ENCODE results near the gene HPCAL1.

Gene HPCAL1

DNA sequence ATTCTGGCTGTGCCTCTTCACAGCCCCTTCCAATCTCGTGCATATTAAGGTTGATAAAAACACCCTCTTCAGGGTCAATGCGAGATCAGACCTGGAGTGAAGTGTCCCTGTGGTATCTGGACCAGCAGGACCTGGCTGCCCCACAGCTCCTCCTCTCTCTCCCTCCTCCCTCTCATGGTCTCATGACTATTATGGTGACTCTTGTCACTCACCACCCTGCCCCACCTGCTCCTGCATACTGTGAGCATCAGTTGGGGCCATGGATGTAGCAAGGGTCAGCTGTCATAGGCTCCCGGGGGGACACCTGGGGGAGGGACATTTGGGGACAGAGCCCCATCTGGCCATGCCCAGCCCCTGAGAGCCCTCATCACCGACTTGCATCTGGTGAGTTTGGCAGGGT is 95.2 kb downstream of the HPCAL1 start:
- no peaks in the 10 kb centered on the region for H3K9me3 ChIP-seq (ENCODE audit: control insufficient read depth in 1 of 2, low read length in 2 of 2)
- H3K4me1 ChIP-seq (ENCODE audit: control insufficient read depth in 1 of 2, insufficient read depth in 2 of 2, low read length in 2 of 2): peaks cover 6 to 12% of the 10 kb centered on the region in 2 donors
- no peaks in the 10 kb centered on the region for H3K27me3 ChIP-seq (ENCODE audit: low read depth, low read length)
- H3K36me3 ChIP-seq (ENCODE audit: control insufficient read depth in 1 of 2, insufficient read depth in 2 of 2, low read length in 2 of 2): no peaks in the 10 kb centered on the region
- no peak overlapping the region for H3K27ac ChIP-seq (ENCODE audit: low read length)
- H3K4me3 ChIP-seq (ENCODE audit: low read depth in 1 of 2, low read length in 2 of 2): no peak overlapping the region

GRCh38 chr2:10398496-10398895 is 95.8 kb downstream of the HPCAL1 start:
- no peaks in the 10 kb centered on the region for H3K36me3 ChIP-seq (ENCODE audit: control insufficient read depth in 1 of 2, insufficient read depth in 2 of 2, low read length in 2 of 2)
- peaks cover 6 to 12% of the 10 kb centered on the region in 2 donors for H3K4me1 ChIP-seq (ENCODE audit: control insufficient read depth in 1 of 2, insufficient read depth in 2 of 2, low read length in 2 of 2)
- H3K27me3 ChIP-seq (ENCODE audit: low read depth, low read length): no peaks in the 10 kb centered on the region
- H3K9me3 ChIP-seq (ENCODE audit: control insufficient read depth in 1 of 2, low read length in 2 of 2): no peaks in the 10 kb centered on the region
- H3K4me3 ChIP-seq (ENCODE audit: low read depth in 1 of 2, low read length in 2 of 2): no peak overlapping the region
- H3K27ac ChIP-seq (ENCODE audit: low read length): no peak overlapping the region

DNA sequence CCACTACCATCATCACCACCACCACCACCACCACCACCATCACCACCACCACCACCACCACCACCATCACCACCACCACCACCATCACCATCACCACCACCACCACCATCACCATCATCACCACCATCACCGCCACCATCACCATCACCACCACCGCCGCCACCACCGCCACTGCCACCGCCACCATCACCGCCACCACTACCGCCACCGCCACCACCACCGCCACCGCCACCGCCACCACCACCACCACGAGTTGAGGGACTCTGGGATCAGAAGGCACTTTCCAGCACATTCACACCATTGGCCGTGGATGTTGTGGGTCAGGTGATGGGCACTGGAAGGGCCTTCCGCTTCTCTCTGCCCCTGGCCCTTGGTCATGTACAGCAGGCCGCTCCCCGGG is 96.7 kb downstream of the HPCAL1 start:
- Histone ChIP-seq H3K27ac (ENCODE audit: low read length) (no peak overlapping the region), H3K4me1 (ENCODE audit: control insufficient read depth in 1 of 2, insufficient read depth in 2 of 2, low read length in 2 of 2) (peaks cover 6 to 12% of the 10 kb centered on the region in 2 donors), H3K9me3 (ENCODE audit: control insufficient read depth in 1 of 2, low read length in 2 of 2) (no peaks in the 10 kb centered on the region), H3K4me3 (ENCODE audit: low read depth in 1 of 2, low read length in 2 of 2) (no peak overlapping the region), H3K36me3 (ENCODE audit: control insufficient read depth in 1 of 2, insufficient read depth in 2 of 2, low read length in 2 of 2) (no peaks in the 10 kb centered on the region), H3K27me3 (ENCODE audit: low read depth, low read length) (no peaks in the 10 kb centered on the region)

DNA sequence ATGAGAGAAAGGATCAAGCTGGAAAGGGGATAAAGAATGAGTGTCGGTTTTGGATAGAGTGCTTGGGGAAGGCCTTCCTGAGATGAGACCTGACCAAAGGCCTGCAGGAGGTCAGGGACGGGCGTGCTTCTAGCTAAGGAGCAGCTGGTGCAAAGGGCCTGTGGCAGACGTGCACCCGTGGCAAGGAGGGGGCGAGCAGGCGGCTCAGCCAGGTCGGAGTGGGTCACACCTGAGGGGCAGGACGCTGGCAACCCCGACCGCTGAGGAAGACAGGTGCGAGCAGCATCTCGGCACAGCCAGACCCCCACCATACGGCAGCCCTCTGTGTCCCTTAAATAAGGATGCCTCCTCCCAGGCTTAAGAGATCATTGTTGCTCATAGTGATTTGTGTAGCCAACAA is 97.3 kb downstream of the HPCAL1 start:
- Histone ChIP-seq H3K4me1 (ENCODE audit: control insufficient read depth in 1 of 2, insufficient read depth in 2 of 2, low read length in 2 of 2) (peaks cover 6 to 12% of the 10 kb centered on the region in 2 donors), H3K4me3 (ENCODE audit: low read depth in 1 of 2, low read length in 2 of 2) (no peak overlapping the region), H3K27me3 (ENCODE audit: low read depth, low read length) (no peaks in the 10 kb centered on the region), H3K9me3 (ENCODE audit: control insufficient read depth in 1 of 2, low read length in 2 of 2) (no peaks in the 10 kb centered on the region), H3K36me3 (ENCODE audit: control insufficient read depth in 1 of 2, insufficient read depth in 2 of 2, low read length in 2 of 2) (no peaks in the 10 kb centered on the region), H3K27ac (ENCODE audit: low read length) (no peak overlapping the region)

- no peak overlapping the region for H3K27ac ChIP-seq (ENCODE audit: low read length)
- no peaks in the 10 kb centered on the region for H3K36me3 ChIP-seq (ENCODE audit: control insufficient read depth in 1 of 2, insufficient read depth in 2 of 2, low read length in 2 of 2)
- no peak overlapping the region for H3K4me3 ChIP-seq (ENCODE audit: low read depth in 1 of 2, low read length in 2 of 2)
- peaks cover 6 to 12% of the 10 kb centered on the region in 2 donors for H3K4me1 ChIP-seq (ENCODE audit: control insufficient read depth in 1 of 2, insufficient read depth in 2 of 2, low read length in 2 of 2)
- H3K9me3 ChIP-seq (ENCODE audit: control insufficient read depth in 1 of 2, low read length in 2 of 2): no peaks in the 10 kb centered on the region
- no peaks in the 10 kb centered on the region for H3K27me3 ChIP-seq (ENCODE audit: low read depth, low read length)
Measured at GRCh38 chr2:10400568-10400977, 97.9 kb downstream of the HPCAL1 start.

DNA sequence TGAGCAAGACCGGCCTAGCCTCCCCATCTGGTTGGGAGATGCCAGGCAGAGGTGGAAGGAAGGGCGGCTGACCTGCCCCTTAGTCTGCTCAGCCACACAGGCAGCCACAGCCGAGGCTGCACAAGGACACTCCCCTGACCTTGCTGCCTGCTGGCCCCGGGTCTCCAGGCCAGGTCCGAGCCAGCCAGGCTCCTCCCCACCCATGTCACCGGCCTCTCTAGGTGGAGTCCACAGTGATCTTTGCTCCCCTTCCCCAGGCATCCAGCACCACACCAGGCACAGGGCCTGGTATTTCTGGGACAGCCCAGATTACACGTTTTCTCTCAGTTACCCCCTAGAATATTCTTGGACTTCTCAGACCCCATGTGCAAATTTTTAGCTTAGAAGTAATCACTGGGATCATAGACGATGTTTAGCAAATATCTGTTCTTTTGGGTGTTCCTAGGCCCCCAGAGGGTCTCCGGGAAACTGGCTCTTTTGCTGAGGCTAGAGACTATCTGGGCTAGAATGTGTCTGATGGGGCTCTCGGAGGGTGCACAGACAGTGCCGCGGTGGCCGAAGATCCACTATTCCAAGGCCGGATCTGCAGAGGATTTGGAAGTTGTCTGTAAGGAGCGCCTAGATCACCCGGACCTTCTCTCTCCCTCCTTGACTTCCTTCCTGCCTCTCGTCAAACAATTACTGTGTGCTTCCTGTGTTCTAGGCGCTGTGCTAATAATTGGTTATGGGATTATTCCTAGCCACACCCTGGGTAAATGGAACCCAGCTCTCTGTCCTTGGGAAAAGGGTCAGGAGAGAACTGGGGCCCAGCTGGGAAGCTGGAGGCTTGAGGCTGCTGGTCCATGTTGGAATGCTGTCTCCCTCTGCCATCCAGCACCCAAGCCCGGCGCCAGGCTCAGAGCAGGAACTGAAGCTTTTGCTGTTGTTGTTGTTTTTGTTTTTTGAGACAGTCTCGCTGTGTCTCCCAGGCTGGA is 98.6 kb downstream of the HPCAL1 start:
- no peaks in the 10 kb centered on the region for H3K9me3 ChIP-seq (ENCODE audit: control insufficient read depth in 1 of 2, low read length in 2 of 2)
- peaks cover 6 to 16% of the 10 kb centered on the region in 2 donors for H3K4me1 ChIP-seq (ENCODE audit: control insufficient read depth in 1 of 2, insufficient read depth in 2 of 2, low read length in 2 of 2)
- H3K27ac ChIP-seq (ENCODE audit: low read length): peak overlapping the region; percentile 0
- no peaks in the 10 kb centered on the region for H3K36me3 ChIP-seq (ENCODE audit: control insufficient read depth in 1 of 2, insufficient read depth in 2 of 2, low read length in 2 of 2)
- H3K27me3 ChIP-seq (ENCODE audit: low read depth, low read length): no peaks in the 10 kb centered on the region
- H3K4me3 ChIP-seq (ENCODE audit: low read depth in 1 of 2, low read length in 2 of 2): no peak overlapping the region

- Histone ChIP-seq H3K36me3 (ENCODE audit: control insufficient read depth in 1 of 2, insufficient read depth in 2 of 2, low read length in 2 of 2) (no peaks in the 10 kb centered on the region), H3K27me3 (ENCODE audit: low read depth, low read length) (no peaks in the 10 kb centered on the region), H3K4me1 (ENCODE audit: control insufficient read depth in 1 of 2, insufficient read depth in 2 of 2, low read length in 2 of 2) (peaks cover 6 to 24% of the 10 kb centered on the region in 2 donors), H3K9me3 (ENCODE audit: control insufficient read depth in 1 of 2, low read length in 2 of 2) (no peaks in the 10 kb centered on the region), H3K27ac (ENCODE audit: low read length) (no peak overlapping the region), H3K4me3 (ENCODE audit: low read depth in 1 of 2, low read length in 2 of 2) (no peak overlapping the region)
Measured at GRCh38 chr2:10402062-10402585, 99.4 kb downstream of the HPCAL1 start.

DNA sequence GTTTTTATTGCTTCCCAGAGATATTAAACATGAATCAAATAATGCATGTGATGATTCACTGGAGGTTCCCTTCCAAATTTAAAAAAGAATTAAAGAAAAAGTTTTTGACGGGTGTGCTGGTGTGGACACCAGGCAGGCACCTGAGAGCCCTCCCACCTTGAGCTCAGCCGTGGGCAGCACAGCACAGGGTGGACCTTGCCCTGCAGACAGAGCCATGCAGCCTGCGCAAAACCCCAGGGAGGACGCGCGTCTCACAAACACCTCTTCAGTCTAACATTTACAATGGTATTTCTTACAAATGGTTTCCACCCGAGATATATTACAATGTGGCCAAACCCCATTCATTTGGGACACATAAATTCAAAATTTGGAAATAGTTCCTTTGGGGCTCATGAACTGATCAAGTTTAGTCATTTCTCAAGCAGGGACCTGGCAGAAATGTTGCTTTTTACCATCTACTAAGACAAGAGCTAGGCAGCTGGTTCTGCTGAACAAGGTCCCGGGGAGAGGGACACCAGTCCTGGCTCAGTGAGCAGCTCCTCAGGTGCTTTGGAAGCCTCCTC is 100.0 kb downstream of the HPCAL1 start:
- no peak overlapping the region for H3K4me3 ChIP-seq (ENCODE audit: low read depth in 1 of 2, low read length in 2 of 2)
- H3K36me3 ChIP-seq (ENCODE audit: control insufficient read depth in 1 of 2, insufficient read depth in 2 of 2, low read length in 2 of 2): no peaks in the 10 kb centered on the region
- no peak overlapping the region for H3K27ac ChIP-seq (ENCODE audit: low read length)
- H3K27me3 ChIP-seq (ENCODE audit: low read depth, low read length): no peaks in the 10 kb centered on the region
- peaks cover 11 to 30% of the 10 kb centered on the region in 2 donors for H3K4me1 ChIP-seq (ENCODE audit: control insufficient read depth in 1 of 2, insufficient read depth in 2 of 2, low read length in 2 of 2)
- H3K9me3 ChIP-seq (ENCODE audit: control insufficient read depth in 1 of 2, low read length in 2 of 2): no peaks in the 10 kb centered on the region

DNA sequence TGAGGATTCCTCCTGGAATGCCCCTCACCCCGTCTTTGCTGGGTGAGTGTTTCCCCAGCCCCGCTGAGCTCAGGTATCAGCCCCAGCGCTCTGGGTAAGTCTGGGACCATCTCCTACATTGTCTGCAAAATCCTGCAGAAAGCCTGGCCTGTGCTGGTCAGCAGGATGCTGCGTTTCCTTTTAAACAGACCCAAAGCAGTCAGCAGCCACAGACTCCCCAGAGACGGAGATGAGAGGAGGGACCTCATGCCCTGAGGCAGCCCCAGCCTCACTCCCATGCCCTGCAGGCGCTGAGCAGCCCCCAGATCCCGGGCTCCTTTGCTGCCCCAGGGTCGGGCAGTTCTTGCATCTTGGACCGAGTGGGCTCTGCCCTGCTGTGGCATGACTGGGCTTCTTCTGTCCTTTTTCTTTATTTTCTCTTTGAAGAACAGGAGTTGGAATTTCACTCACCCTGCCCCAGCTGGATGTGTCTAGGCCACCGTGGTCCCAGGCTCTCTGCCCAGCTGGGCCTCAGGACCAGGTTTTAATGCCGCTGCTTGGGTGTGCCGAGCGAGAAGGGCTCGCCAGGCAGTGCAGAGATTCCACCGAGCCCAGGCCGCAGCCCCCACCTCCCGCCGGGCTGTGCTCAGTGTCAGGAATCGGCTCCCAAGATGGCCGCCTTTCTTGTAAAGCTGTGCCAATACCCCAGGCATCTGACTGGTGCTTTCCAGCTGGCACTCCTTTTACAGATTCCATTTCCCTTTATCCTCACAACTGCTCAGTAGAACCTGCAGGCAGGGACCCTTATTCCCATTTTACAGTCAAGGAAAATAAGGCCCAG is 101.8 kb downstream of the HPCAL1 start:
- Histone ChIP-seq H3K27me3 (ENCODE audit: low read depth, low read length) (no peaks in the 10 kb centered on the region), H3K4me1 (ENCODE audit: control insufficient read depth in 1 of 2, insufficient read depth in 2 of 2, low read length in 2 of 2) (peaks cover 25 to 45% of the 10 kb centered on the region in 2 donors), H3K27ac (ENCODE audit: low read length) (peak overlapping the region; percentile 29), H3K4me3 (ENCODE audit: low read depth in 1 of 2, low read length in 2 of 2) (no peak overlapping the region), H3K36me3 (ENCODE audit: control insufficient read depth in 1 of 2, insufficient read depth in 2 of 2, low read length in 2 of 2) (no peaks in the 10 kb centered on the region), H3K9me3 (ENCODE audit: control insufficient read depth in 1 of 2, low read length in 2 of 2) (no peaks in the 10 kb centered on the region)

GRCh38 chr2:10405448-10405847 is 102.7 kb downstream of the HPCAL1 start:
- Histone ChIP-seq H3K27me3 (ENCODE audit: low read depth, low read length) (no peaks in the 10 kb centered on the region), H3K27ac (ENCODE audit: low read length) (no peak overlapping the region), H3K4me1 (ENCODE audit: control insufficient read depth in 1 of 2, insufficient read depth in 2 of 2, low read length in 2 of 2) (peaks cover 25 to 44% of the 10 kb centered on the region in 2 donors), H3K9me3 (ENCODE audit: control insufficient read depth in 1 of 2, low read length in 2 of 2) (no peaks in the 10 kb centered on the region), H3K36me3 (ENCODE audit: control insufficient read depth in 1 of 2, insufficient read depth in 2 of 2, low read length in 2 of 2) (no peaks in the 10 kb centered on the region), H3K4me3 (ENCODE audit: low read depth in 1 of 2, low read length in 2 of 2) (no peak overlapping the region)

DNA sequence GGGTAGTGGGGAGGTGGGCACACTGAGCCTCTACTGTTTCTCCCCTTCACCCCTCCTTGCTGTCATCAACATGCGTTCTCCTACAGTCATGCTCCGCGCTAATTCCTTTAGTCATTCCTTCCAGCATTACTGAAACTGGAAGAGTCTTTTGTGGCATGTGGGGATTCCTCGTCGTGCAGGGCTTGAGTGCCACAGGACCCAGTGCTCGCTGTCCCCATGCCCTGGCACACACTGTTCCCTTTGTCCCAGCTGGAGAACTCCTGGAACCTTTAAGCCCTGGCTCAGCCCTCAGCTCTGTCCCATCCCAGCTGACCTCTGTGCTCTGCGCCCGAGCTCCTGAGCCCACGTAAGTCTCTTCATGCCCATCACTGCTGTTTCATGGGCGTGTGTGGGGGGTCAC is 103.3 kb downstream of the HPCAL1 start:
- Histone ChIP-seq H3K4me3 (ENCODE audit: low read depth in 1 of 2, low read length in 2 of 2) (no peak overlapping the region), H3K27me3 (ENCODE audit: low read depth, low read length) (no peaks in the 10 kb centered on the region), H3K9me3 (ENCODE audit: control insufficient read depth in 1 of 2, low read length in 2 of 2) (no peaks in the 10 kb centered on the region), H3K4me1 (ENCODE audit: control insufficient read depth in 1 of 2, insufficient read depth in 2 of 2, low read length in 2 of 2) (peaks cover 25 to 38% of the 10 kb centered on the region in 2 donors), H3K36me3 (ENCODE audit: control insufficient read depth in 1 of 2, insufficient read depth in 2 of 2, low read length in 2 of 2) (no peaks in the 10 kb centered on the region), H3K27ac (ENCODE audit: low read length) (no peak overlapping the region)
